C4-2B (cell line): Measurements from ENCODE around the gene SCMH1.
"Not testable (repeated sequence)": the region's sequence is repeated elsewhere in the genome, so short reads cannot be mapped to it uniquely, and the experiment has no call there.

Experiments used
- ZFX ChIP-seq: fragments of 450-650 bp; IDR thresholded peaks from 2 replicates; pipeline ENCODE4 v1.6.1; 2017
- TF ChIP-seq, protein P1 (sequence below): fragments of 450-650 bp; conservative IDR thresholded peaks from 2 replicates; pipeline ENCODE4 v1.5.1; 2017; ENCODE audit warnings: mild to moderate bottlenecking

DNA sequence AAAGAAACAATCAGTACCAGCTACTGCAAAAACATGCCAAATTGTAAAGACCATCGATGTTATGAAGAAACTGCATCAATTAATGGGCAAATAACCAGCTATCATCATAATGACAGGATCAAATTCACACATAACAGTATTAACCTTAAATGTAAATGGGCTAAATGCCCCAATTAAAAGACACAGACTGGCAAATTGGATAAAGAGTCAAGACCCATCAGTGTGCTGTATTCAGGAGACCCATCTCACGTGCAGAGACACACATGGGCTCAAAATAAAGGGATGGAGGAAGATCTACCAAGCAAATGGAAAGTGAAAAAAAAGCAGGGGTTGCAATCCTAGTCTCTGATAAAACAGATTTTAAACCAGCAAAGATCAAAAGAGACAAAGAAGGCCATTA, 35.1 kb downstream of the SCMH1 start:
- TF ChIP-seq, protein P1, sequence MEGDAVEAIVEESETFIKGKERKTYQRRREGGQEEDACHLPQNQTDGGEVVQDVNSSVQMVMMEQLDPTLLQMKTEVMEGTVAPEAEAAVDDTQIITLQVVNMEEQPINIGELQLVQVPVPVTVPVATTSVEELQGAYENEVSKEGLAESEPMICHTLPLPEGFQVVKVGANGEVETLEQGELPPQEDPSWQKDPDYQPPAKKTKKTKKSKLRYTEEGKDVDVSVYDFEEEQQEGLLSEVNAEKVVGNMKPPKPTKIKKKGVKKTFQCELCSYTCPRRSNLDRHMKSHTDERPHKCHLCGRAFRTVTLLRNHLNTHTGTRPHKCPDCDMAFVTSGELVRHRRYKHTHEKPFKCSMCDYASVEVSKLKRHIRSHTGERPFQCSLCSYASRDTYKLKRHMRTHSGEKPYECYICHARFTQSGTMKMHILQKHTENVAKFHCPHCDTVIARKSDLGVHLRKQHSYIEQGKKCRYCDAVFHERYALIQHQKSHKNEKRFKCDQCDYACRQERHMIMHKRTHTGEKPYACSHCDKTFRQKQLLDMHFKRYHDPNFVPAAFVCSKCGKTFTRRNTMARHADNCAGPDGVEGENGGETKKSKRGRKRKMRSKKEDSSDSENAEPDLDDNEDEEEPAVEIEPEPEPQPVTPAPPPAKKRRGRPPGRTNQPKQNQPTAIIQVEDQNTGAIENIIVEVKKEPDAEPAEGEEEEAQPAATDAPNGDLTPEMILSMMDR, result not testable (repeated sequence)
- TF ChIP-seq ZFX, result not testable (repeated sequence)
